WTC11 (cell line): ENCODE data around the gene CDH13. TPM values are rescaled to one million over a fixed set of nuclear protein-coding genes. Genes with fewer than 3 reads are reported as not detected.

Experiments used
- ATAC-seq: fragments of 200-7000 bp; cut with Tn5 transposase; 2 replicates; pipeline ENCODE4 v1.10.0; 2021; ENCODE audit warnings: mild to moderate bottlenecking, moderate library complexity
- CTCF ChIA-PET: fragments of 300-600 bp; sonication (Branson Sonifier 250); formaldehyde crosslinking; loops from one replicate; lab custom pipeline; 2021; ENCODE audit warnings: antibody characterized with exemption; lab: Charles Lee
- POLR2A ChIA-PET: fragments of 350-600 bp; sonication (Branson Sonifier 250); formaldehyde crosslinking; loops from one replicate; lab custom pipeline; 2021; ENCODE audit warnings: antibody characterized with exemption; lab: Charles Lee
- DNase-seq: peaks from one replicate; pipeline ENCODE4 v3.0.0; 2021; ENCODE audit warnings: low spot score
- H3K27ac Mint-ChIP-seq: 2 replicates; pipeline ENCODE4 v1.8.0; 2021; ENCODE audit warnings: mixed read lengths
- H3K27me3 Mint-ChIP-seq: 2 replicates; pipeline ENCODE4 v1.8.0; 2021; ENCODE audit warnings: low read depth, mild to moderate bottlenecking, moderate library complexity, mixed read lengths
- H3K36me3 Mint-ChIP-seq: 2 replicates; pipeline ENCODE4 v1.8.0; 2021; ENCODE audit warnings: mixed read lengths
- H3K4me1 Mint-ChIP-seq: 2 replicates; pipeline ENCODE4 v1.8.0; 2022; ENCODE audit warnings: mixed read lengths
- H3K4me3 Mint-ChIP-seq: 2 replicates; pipeline ENCODE4 v1.8.0; 2021; ENCODE audit warnings: mild to moderate bottlenecking, moderate library complexity, mixed read lengths
- H3K9me3 Mint-ChIP-seq: 2 replicates; pipeline ENCODE4 v1.8.0; 2021; ENCODE audit warnings: mixed read lengths
- ARID4B ChIP-seq: sonication (generic); formaldehyde crosslinking; IDR thresholded peaks from 2 replicates; pipeline ENCODE4 v1.8.0; 2023; ENCODE audit warnings: missing genetic modification reagents, mild to moderate bottlenecking, borderline replicate concordance
- E2F4 ChIP-seq: sonication (generic); formaldehyde crosslinking; IDR thresholded peaks from 2 replicates; pipeline ENCODE4 v1.8.1; 2022; ENCODE audit warnings: low read depth, mild to moderate bottlenecking, moderate library complexity, missing genetic modification reagents, borderline replicate concordance
- EMX1 ChIP-seq: fragments of 250-450 bp; sonication (Bioruptor Pico); IDR thresholded peaks from 2 replicates; pipeline ENCODE4 v1.8.0; 2021; ENCODE audit warnings: mild to moderate bottlenecking
- ERG ChIP-seq: fragments of 250-450 bp; sonication (Bioruptor Pico); IDR thresholded peaks from 2 replicates; pipeline ENCODE4 v1.8.0; 2021; ENCODE audit warnings: mild to moderate bottlenecking
- NR1H2 ChIP-seq: sonication (generic); formaldehyde crosslinking; IDR thresholded peaks from 2 replicates; pipeline ENCODE4 v1.9.0; 2021; ENCODE audit warnings: mild to moderate bottlenecking, moderate library complexity, missing genetic modification reagents
- NR2C2 ChIP-seq: sonication (generic); formaldehyde crosslinking; IDR thresholded peaks from 2 replicates; pipeline ENCODE4 v1.8.0; 2022; ENCODE audit warnings: mild to moderate bottlenecking, missing genetic modification reagents
- SOX15 ChIP-seq: fragments of 250-450 bp; sonication (Bioruptor Pico); IDR thresholded peaks from 2 replicates; pipeline ENCODE4 v1.9.0; 2021; ENCODE audit warnings: mild to moderate bottlenecking
- USF2 ChIP-seq: sonication (generic); formaldehyde crosslinking; IDR thresholded peaks from 2 replicates; pipeline ENCODE4 v1.8.1; 2023; ENCODE audit warnings: mild to moderate bottlenecking, missing genetic modification reagents, moderate library complexity
- ZNF232 ChIP-seq: sonication (generic); formaldehyde crosslinking; IDR thresholded peaks from 2 replicates; pipeline ENCODE4 v1.8.0; 2022; ENCODE audit warnings: mild to moderate bottlenecking, missing genetic modification reagents
- ZNF281 ChIP-seq: sonication (generic); formaldehyde crosslinking; IDR thresholded peaks from 2 replicates; pipeline ENCODE4 v1.8.0; 2023; ENCODE audit warnings: mild to moderate bottlenecking, missing genetic modification reagents
- ZNF317 ChIP-seq: sonication (generic); formaldehyde crosslinking; IDR thresholded peaks from 2 replicates; pipeline ENCODE4 v1.8.1; 2023; ENCODE audit warnings: low read depth, mild to moderate bottlenecking, moderate library complexity, missing genetic modification reagents, borderline replicate concordance
- total RNA-seq: library from RNA; stranded (reverse); gene quantifications from 3 replicates; pipeline ENCODE4 v1.2.3, GENCODE V29; 2021
- TF ChIP-seq, protein P1 (sequence below): sonication (generic); formaldehyde crosslinking; IDR thresholded peaks from 2 replicates; pipeline ENCODE4 v1.8.0; 2022; ENCODE audit warnings: mild to moderate bottlenecking, missing genetic modification reagents
- TF ChIP-seq, protein P2 (sequence below): fragments of 250-450 bp; sonication (Bioruptor Pico); IDR thresholded peaks from 2 replicates; pipeline ENCODE4 v1.9.0; 2021; ENCODE audit warnings: mild to moderate bottlenecking

CDH13 gene
- total RNA-seq, 1 experiment from 2014 or later = 0.81 TPM

- H3K4me3 Mint-ChIP-seq = no peak overlapping the region
- POLR2A ChIA-PET = interaction anchor here (0.7 kb wide), 1 partner anchor 69 kb away, joined by 4 read pairs; no protein-coding TSS in a partner anchor
Observed at GRCh38 chr16:83136924-83137323, 510.2 kb downstream of the CDH13 start.

More at GRCh38 chr16:83136924-83137323, 510.2 kb downstream of the CDH13 start:
- no peak for ATAC-seq
- Mint-ChIP-seq H3K27ac (no peak overlapping the region), H3K4me1 (0 out of 2 replicates have a peak, but pooled peaks cover 5% of the 10 kb centered on the region), H3K27me3 (no peaks in the 10 kb centered on the region), H3K36me3 (no peaks in the 10 kb centered on the region), H3K9me3 (peaks cover 5% of the 10 kb centered on the region; the same call in 1 of the 2 replicates)
- TF ChIP-seq ERG (no peak), SOX15 (CRISPR knock-in tag) (no peak), ZNF317 (CRISPR knock-in tag) (no peak), ZNF281 (CRISPR knock-in tag) (no peak), USF2 (no peak), ZNF232 (CRISPR knock-in tag) (no peak), ARID4B (CRISPR knock-in tag) (no peak), E2F4 (CRISPR knock-in tag) (no peak), EMX1 (no peak), NR1H2 (CRISPR knock-in tag) (no peak), NR2C2 (no peak)
- TF ChIP-seq, protein P1, sequence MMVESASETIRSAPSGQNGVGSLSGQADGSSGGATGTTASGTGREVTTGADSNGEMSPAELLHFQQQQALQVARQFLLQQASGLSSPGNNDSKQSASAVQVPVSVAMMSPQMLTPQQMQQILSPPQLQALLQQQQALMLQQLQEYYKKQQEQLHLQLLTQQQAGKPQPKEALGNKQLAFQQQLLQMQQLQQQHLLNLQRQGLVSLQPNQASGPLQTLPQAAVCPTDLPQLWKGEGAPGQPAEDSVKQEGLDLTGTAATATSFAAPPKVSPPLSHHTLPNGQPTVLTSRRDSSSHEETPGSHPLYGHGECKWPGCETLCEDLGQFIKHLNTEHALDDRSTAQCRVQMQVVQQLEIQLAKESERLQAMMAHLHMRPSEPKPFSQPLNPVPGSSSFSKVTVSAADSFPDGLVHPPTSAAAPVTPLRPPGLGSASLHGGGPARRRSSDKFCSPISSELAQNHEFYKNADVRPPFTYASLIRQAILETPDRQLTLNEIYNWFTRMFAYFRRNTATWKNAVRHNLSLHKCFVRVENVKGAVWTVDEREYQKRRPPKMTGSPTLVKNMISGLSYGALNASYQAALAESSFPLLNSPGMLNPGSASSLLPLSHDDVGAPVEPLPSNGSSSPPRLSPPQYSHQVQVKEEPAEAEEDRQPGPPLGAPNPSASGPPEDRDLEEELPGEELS (CRISPR knock-in tag) = no peak
- TF ChIP-seq, protein P2, sequence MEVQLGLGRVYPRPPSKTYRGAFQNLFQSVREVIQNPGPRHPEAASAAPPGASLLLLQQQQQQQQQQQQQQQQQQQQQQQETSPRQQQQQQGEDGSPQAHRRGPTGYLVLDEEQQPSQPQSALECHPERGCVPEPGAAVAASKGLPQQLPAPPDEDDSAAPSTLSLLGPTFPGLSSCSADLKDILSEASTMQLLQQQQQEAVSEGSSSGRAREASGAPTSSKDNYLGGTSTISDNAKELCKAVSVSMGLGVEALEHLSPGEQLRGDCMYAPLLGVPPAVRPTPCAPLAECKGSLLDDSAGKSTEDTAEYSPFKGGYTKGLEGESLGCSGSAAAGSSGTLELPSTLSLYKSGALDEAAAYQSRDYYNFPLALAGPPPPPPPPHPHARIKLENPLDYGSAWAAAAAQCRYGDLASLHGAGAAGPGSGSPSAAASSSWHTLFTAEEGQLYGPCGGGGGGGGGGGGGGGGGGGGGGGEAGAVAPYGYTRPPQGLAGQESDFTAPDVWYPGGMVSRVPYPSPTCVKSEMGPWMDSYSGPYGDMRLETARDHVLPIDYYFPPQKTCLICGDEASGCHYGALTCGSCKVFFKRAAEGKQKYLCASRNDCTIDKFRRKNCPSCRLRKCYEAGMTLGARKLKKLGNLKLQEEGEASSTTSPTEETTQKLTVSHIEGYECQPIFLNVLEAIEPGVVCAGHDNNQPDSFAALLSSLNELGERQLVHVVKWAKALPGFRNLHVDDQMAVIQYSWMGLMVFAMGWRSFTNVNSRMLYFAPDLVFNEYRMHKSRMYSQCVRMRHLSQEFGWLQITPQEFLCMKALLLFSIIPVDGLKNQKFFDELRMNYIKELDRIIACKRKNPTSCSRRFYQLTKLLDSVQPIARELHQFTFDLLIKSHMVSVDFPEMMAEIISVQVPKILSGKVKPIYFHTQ (CRISPR knock-in tag) = no peak
- no peak for DNase-seq
- CTCF ChIA-PET = interaction anchor here (0.6 to 0.9 kb wide), 3 partner anchors 23 to 739 kb away, joined by 3 to 5 read pairs (median 3); no protein-coding TSS in a partner anchor
